Trophoblast cell (in vitro differentiated cells and primary cell): ENCODE data around the gene SEMA6D.

Source experiments
- DNase-seq, 2 donors: peaks; one replicate each; pipeline ENCODE4 v3.0.0-alpha.2; 2016
- H2AFZ ChIP-seq: 2 replicates; pipeline ENCODE4 v1.6.1; 2013; ENCODE audit warnings: low read length, moderate library complexity, mild to moderate bottlenecking; ENCODE audit not compliant: insufficient read depth, poor library complexity
- H2AK5ac ChIP-seq: 2 replicates; pipeline ENCODE4 v1.6.1; 2013; ENCODE audit warnings: mild to moderate bottlenecking, low read length
- H2BK120ac ChIP-seq: 2 replicates; pipeline ENCODE4 v1.6.1; 2013; ENCODE audit warnings: low read length, mild to moderate bottlenecking, moderate library complexity; ENCODE audit not compliant: insufficient read depth, poor library complexity
- H2BK12ac ChIP-seq: 2 replicates; pipeline ENCODE4 v1.6.1; 2013; ENCODE audit warnings: mild to moderate bottlenecking, low read length, moderate library complexity
- H2BK5ac ChIP-seq: 2 replicates; pipeline ENCODE4 v1.6.1; 2013; ENCODE audit warnings: low read length, low read depth, moderate library complexity, mild to moderate bottlenecking; ENCODE audit not compliant: poor library complexity
- H3K14ac ChIP-seq: 2 replicates; pipeline ENCODE4 v1.6.1; 2013; ENCODE audit warnings: mild to moderate bottlenecking, low read length
- H3K18ac ChIP-seq: 2 replicates; pipeline ENCODE4 v1.6.1; 2013; ENCODE audit warnings: mild to moderate bottlenecking, low read length
- H3K23ac ChIP-seq: 2 replicates; pipeline ENCODE4 v1.6.1; 2013; ENCODE audit warnings: low read length
- H3K27ac ChIP-seq: 2 replicates; pipeline ENCODE4 v1.5.1; 2013; ENCODE audit warnings: low read depth, mild to moderate bottlenecking, inconsistent platforms, low read length, moderate library complexity
- H3K27me3 ChIP-seq: 2 replicates; pipeline ENCODE4 v1.6.1; 2013; ENCODE audit warnings: inconsistent platforms, mild to moderate bottlenecking, low read length, moderate library complexity; ENCODE audit not compliant: insufficient read depth
- H3K36me3 ChIP-seq, 2 experiments: 1 replicate in 1 of 2; 2 replicates in 1 of 2; pipeline ENCODE4 v1.6.1; 2013; ENCODE audit warnings: low read length in 2 of 2, mild to moderate bottlenecking in 2 of 2, moderate library complexity in 1 of 2; ENCODE audit not compliant: insufficient read depth in 2 of 2, control insufficient read depth in 1 of 2
- H3K4ac ChIP-seq: 2 replicates; pipeline ENCODE4 v1.6.1; 2013; ENCODE audit warnings: low read depth, mild to moderate bottlenecking, low read length, moderate library complexity
- H3K4me1 ChIP-seq, 2 experiments: 1 replicate in 1 of 2; 2 replicates in 1 of 2; pipeline ENCODE4 v1.6.1; 2013; ENCODE audit warnings: low read length in 2 of 2, mild to moderate bottlenecking in 2 of 2, moderate library complexity in 1 of 2; ENCODE audit not compliant: insufficient read depth in 2 of 2, control insufficient read depth in 1 of 2
- H3K4me2 ChIP-seq: 2 replicates; pipeline ENCODE4 v1.6.1; 2013; ENCODE audit warnings: inconsistent platforms, mild to moderate bottlenecking, low read length, moderate library complexity
- H3K4me3 ChIP-seq: 2 replicates; pipeline ENCODE4 v1.5.1; 2013; ENCODE audit warnings: mild to moderate bottlenecking, low read depth, low read length, inconsistent platforms
- H3K79me1 ChIP-seq: one replicate; pipeline ENCODE4 v1.6.1; 2013; ENCODE audit warnings: low read length
- H3K79me2 ChIP-seq: 2 replicates; pipeline ENCODE4 v1.6.1; 2013; ENCODE audit warnings: low read length, mild to moderate bottlenecking; ENCODE audit not compliant: control insufficient read depth, insufficient read depth, poor library complexity
- H3K9ac ChIP-seq: 2 replicates; pipeline ENCODE4 v1.6.1; 2013; ENCODE audit warnings: mild to moderate bottlenecking, low read length
- H3K9me3 ChIP-seq: 2 replicates; pipeline ENCODE4 v1.6.1; 2013; ENCODE audit warnings: low read depth, mild to moderate bottlenecking, control low read depth, inconsistent platforms, low read length; ENCODE audit not compliant: insufficient read depth
- H4K12ac ChIP-seq: 2 replicates; pipeline ENCODE4 v1.6.1; 2013; ENCODE audit warnings: low read depth, mild to moderate bottlenecking, low read length, moderate library complexity
- H4K8ac ChIP-seq: 2 replicates; pipeline ENCODE4 v1.6.1; 2013; ENCODE audit warnings: low read depth, mild to moderate bottlenecking, low read length, moderate library complexity
- H4K91ac ChIP-seq: one replicate; pipeline ENCODE4 v1.6.1; 2013; ENCODE audit warnings: low read depth, mild to moderate bottlenecking, low read length, moderate library complexity
- WGBS: extraction: QIAGEN DNeasy Blood & Tissue Kit; methylation state at CpG from one replicate; pipeline ENCODE4 v1.1.7; 2013; ENCODE audit warnings: missing lambda C conversion rate; ENCODE audit not compliant: insufficient read length, insufficient coverage; ENCODE audit errors: extremely low coverage; 5-methylcytosine and 5-hydroxymethylcytosine counted together

SEMA6D gene

DNA sequence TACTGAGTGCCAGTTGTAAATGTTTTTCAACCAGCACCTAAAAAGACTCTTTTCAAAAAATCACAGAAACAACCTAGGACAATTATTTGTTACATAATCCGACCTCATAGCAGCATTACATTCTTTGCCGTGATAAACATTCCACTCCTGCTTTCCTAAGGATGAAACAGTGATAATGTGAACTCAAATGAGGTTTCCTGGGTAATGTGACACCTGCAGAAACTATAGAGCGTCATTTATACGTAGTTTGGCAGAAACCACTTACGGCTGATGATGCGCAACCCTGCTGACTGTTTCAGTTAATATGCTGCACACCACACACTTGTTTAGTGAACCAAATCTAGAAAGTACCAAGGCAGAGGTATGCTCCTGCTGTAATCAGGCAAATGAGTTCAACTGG, 55.8 kb downstream of the SEMA6D start:
- Histone ChIP-seq H3K4me1 (no peaks in the 10 kb centered on the region), H4K91ac (no peak overlapping the region), H2AFZ (no peak overlapping the region), H2BK5ac (no peak overlapping the region), H2BK12ac (no peak overlapping the region), H3K23ac (no peak overlapping the region), H3K27ac (no peak overlapping the region), H3K9me3 (no peaks in the 10 kb centered on the region), H2BK120ac (no peak overlapping the region), H3K27me3 (no peaks in the 10 kb centered on the region), H3K79me2 (no peaks in the 10 kb centered on the region), H3K4me2 (no peak overlapping the region), H3K79me1 (no peaks in the 10 kb centered on the region), H3K14ac (no peak overlapping the region), H4K8ac (no peak overlapping the region), H3K9ac (no peak overlapping the region), H3K36me3 (no peaks in the 10 kb centered on the region), H3K4ac (no peak overlapping the region), H3K4me3 (no peak overlapping the region), H3K18ac (no peak overlapping the region), H4K12ac (no peak overlapping the region), H2AK5ac (no peak overlapping the region)
- DNase-seq, result peak; percentile 84 to 94
- WGBS, result no CpG with 5 or more reads among the region's 6 CpGs

DNA sequence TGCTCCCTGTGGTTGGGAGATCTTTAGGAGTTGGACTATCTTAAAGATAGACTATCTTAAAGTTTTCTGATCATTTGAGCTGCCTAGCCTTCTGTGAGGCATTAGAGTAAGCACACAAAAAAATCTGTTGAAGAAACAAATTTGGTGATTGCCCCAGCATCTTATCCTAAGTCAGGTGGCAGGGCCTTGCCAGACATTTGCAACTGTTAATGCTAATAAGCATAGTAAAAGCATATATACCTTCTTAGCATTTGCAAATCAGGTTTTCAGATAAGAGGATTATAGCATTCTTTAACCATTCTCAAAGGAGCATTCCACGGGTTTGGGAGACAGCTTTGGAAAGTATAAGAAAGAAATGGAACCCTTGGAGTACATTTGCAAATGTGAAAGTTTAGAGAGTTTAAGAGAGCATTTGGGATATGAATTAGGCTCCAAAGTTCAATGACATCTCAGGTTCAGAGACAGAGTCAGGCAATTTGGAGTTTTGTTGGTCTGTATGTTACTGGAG, 61.0 kb downstream of the SEMA6D start:
- no peak overlapping the region for H2AK5ac ChIP-seq
- no peak overlapping the region for H3K27ac ChIP-seq
- H3K4me1 ChIP-seq, result peaks cover 0 to 4% of the 10 kb centered on the region in 2 experiments
- no peak overlapping the region for H4K91ac ChIP-seq
- no peak overlapping the region for H3K4me3 ChIP-seq
- H2AFZ ChIP-seq, result no peak overlapping the region
- no peak overlapping the region for H3K4ac ChIP-seq
- no peak overlapping the region for H2BK120ac ChIP-seq
- H2BK5ac ChIP-seq, result no peak overlapping the region
- no peak overlapping the region for H2BK12ac ChIP-seq
- no peak overlapping the region for H4K8ac ChIP-seq
- no peak overlapping the region for H3K23ac ChIP-seq
- H3K79me1 ChIP-seq, result no peaks in the 10 kb centered on the region
- H3K18ac ChIP-seq, result no peak overlapping the region
- no peak for DNase-seq
- no CpG with 5 or more reads among the region's 1 CpG for WGBS
- no peak overlapping the region for H3K14ac ChIP-seq
- no peaks in the 10 kb centered on the region for H3K79me2 ChIP-seq
- H3K9ac ChIP-seq, result no peak overlapping the region
- no peaks in the 10 kb centered on the region for H3K9me3 ChIP-seq
- H4K12ac ChIP-seq, result no peak overlapping the region
- no peaks in the 10 kb centered on the region for H3K27me3 ChIP-seq
- H3K36me3 ChIP-seq, result no peaks in the 10 kb centered on the region
- H3K4me2 ChIP-seq, result no peak overlapping the region

DNA sequence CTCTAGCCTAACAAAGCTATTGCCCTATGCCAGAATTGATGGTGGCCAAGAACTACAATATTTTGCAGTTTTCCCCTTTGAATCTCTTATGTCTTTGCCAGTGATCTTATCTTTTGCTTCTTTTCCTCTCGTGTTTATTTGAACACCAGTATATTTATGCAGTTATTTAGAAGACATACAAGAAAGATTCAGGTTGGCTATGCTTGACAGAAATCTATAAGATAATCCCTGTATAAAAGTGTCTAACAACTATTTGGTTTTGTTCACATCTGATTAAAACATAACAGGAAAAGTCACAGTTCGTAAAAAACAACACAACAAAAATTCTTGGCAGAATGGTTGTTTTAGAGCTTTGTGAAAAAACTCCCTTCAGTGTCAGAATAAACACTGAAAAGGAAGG, 63.7 kb downstream of the SEMA6D start:
- Histone ChIP-seq H3K4me3 (no peak overlapping the region), H3K23ac (no peak overlapping the region), H3K9me3 (no peaks in the 10 kb centered on the region), H3K4ac (no peak overlapping the region), H2AK5ac (no peak overlapping the region), H3K27me3 (no peaks in the 10 kb centered on the region), H3K9ac (no peak overlapping the region), H2BK5ac (no peak overlapping the region), H4K8ac (no peak overlapping the region), H3K4me1 (peaks cover 0 to 4% of the 10 kb centered on the region in 2 experiments), H3K27ac (no peak overlapping the region), H3K79me2 (no peaks in the 10 kb centered on the region), H3K4me2 (no peak overlapping the region), H4K12ac (no peak overlapping the region), H2BK12ac (no peak overlapping the region), H3K18ac (no peak overlapping the region), H4K91ac (no peak overlapping the region), H3K36me3 (no peaks in the 10 kb centered on the region), H2BK120ac (no peak overlapping the region), H3K14ac (no peak overlapping the region), H2AFZ (no peak overlapping the region), H3K79me1 (no peaks in the 10 kb centered on the region)
- DNase-seq, result no peak
- no CpG with 5 or more reads among the region's 2 CpGs for WGBS

DNA sequence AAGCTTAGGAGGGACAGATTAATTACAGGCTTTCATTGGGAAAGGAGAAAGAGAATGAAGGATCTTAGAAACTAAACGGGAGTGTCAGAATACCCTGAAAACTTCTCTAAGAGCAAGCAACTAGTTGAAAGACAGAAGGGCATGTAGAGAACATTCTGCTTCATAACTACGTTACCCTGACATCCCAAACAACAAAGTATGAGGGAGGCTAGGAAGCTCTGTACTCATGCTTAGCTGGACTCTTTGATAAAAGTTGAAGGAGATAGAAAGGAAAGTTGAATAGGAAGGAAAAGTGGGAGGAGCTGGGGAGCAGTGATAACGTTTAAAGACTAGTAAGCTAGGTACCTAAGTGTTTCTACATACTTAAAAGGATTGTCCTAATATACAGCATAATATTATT, 64.2 kb downstream of the SEMA6D start:
- Histone ChIP-seq H2BK12ac (no peak overlapping the region), H3K79me2 (no peaks in the 10 kb centered on the region), H2BK5ac (no peak overlapping the region), H3K27ac (no peak overlapping the region), H2BK120ac (no peak overlapping the region), H3K4me2 (no peak overlapping the region), H4K91ac (no peak overlapping the region), H2AFZ (no peak overlapping the region), H3K4ac (no peak overlapping the region), H4K8ac (no peak overlapping the region), H3K36me3 (no peaks in the 10 kb centered on the region), H4K12ac (no peak overlapping the region), H3K4me3 (no peak overlapping the region), H3K27me3 (no peaks in the 10 kb centered on the region), H3K14ac (no peak overlapping the region), H3K4me1 (peaks cover 0 to 9% of the 10 kb centered on the region in 2 experiments), H3K9ac (no peak overlapping the region), H2AK5ac (no peak overlapping the region), H3K18ac (no peak overlapping the region), H3K23ac (no peak overlapping the region), H3K9me3 (no peaks in the 10 kb centered on the region), H3K79me1 (no peaks in the 10 kb centered on the region)
- WGBS, result no CpG with 5 or more reads among the region's 3 CpGs
- DNase-seq, result no peak
